Measurements from ENCODE around the gene H2BK1.

- TF ChIP-seq CTCF (IDR thresholded peaks at IDR 0.05) (no peak), POLR2AphosphoS5 (IDR thresholded peaks at IDR 0.05; ENCODE audit: low read depth, low read length) (no peak), TCF7L2 (IDR thresholded peaks at IDR 0.05; ENCODE audit: low read depth, low read length) (no peak), SIN3A (IDR thresholded peaks at IDR 0.05; ENCODE audit: borderline replicate concordance, insufficient read depth, low read depth, low read length) (no peak)
Observed at GRCh38 chr7:151205730-151206129, 4.6 kb downstream of the H2BK1 start.

Data from Panc1 (cell line).